CD4-positive, alpha-beta T cell (primary cell): Measurements from ENCODE around the gene SETBP1. TPM values are rescaled to one million over a fixed set of nuclear protein-coding genes. Genes with fewer than 3 reads are reported as not detected.

ENCODE experiments used
- ATAC-seq: fragments of 200-7000 bp; cut with Tn5 transposase; one replicate; pipeline ENCODE4 v1.10.0; 2022; ENCODE audit warnings: mild to moderate bottlenecking; ENCODE audit not compliant: poor library complexity
- CTCF ChIA-PET: fragments of 350-600 bp; sonication (Branson Sonifier 250); formaldehyde crosslinking; loops from one replicate; lab custom pipeline; 2021; ENCODE audit warnings: antibody characterized with exemption, inconsistent platforms; lab: Charles Lee
- POLR2A ChIA-PET: fragments of 350-600 bp; sonication (Branson Sonifier 250); formaldehyde crosslinking; loops from one replicate; lab custom pipeline; 2021; ENCODE audit warnings: antibody characterized with exemption, inconsistent platforms; lab: Charles Lee
- DNase-seq, 14 experiments: peaks; one replicate each; pipeline ENCODE4 v3.0.0-alpha.2; 2013 to 2020; ENCODE audit warnings: mixed read lengths in 2 of 14
- H3K27ac ChIP-seq, 2 donors: one replicate each; pipeline versions ENCODE4 v1.5.1 to v1.7.0; 2013; ENCODE audit warnings: low read length in 2 of 2, low read depth in 1 of 2, mild to moderate bottlenecking in 1 of 2
- H3K27me3 ChIP-seq, 2 experiments: 1 replicate in 1 of 2; 2 replicates in 1 of 2; pipeline versions ENCODE4 v1.6.1 to v1.7.0; 2013; ENCODE audit warnings: low read length in 2 of 2, control low read depth in 1 of 2, mild to moderate bottlenecking in 1 of 2, moderate library complexity in 1 of 2; ENCODE audit not compliant: insufficient read depth in 2 of 2, control insufficient read depth in 1 of 2
- H3K36me3 ChIP-seq: one replicate; pipeline ENCODE4 v1.6.1; 2013; ENCODE audit warnings: low read length, control low read depth; ENCODE audit not compliant: insufficient read depth
- H3K4me1 ChIP-seq: one replicate; pipeline ENCODE4 v1.6.1; 2013; ENCODE audit warnings: low read length, control low read depth; ENCODE audit not compliant: insufficient read depth
- H3K4me3 ChIP-seq: one replicate; pipeline ENCODE4 v1.5.1; 2013; ENCODE audit warnings: mild to moderate bottlenecking, low read length, moderate library complexity
- H3K9me3 ChIP-seq, 2 experiments: 1 replicate in 1 of 2; 2 replicates in 1 of 2; pipeline versions ENCODE4 v1.6.1 to v1.7.0; 2013; ENCODE audit warnings: low read length in 2 of 2, mild to moderate bottlenecking in 2 of 2, control low read depth in 1 of 2, moderate library complexity in 1 of 2; ENCODE audit not compliant: control insufficient read depth in 1 of 2, insufficient read depth in 1 of 2
- H3K27ac Mint-ChIP-seq: one replicate; pipeline ENCODE4 v1.8.0; 2020; ENCODE audit warnings: mixed read lengths
- H3K27me3 Mint-ChIP-seq: one replicate; pipeline ENCODE4 v1.8.0; 2021; ENCODE audit warnings: mixed read lengths
- H3K36me3 Mint-ChIP-seq: one replicate; pipeline ENCODE4 v1.8.0; 2021; ENCODE audit warnings: low read depth, mixed read lengths
- H3K4me1 Mint-ChIP-seq: one replicate; pipeline ENCODE4 v1.8.0; 2021; ENCODE audit warnings: low read depth, mixed read lengths
- H3K4me3 Mint-ChIP-seq: one replicate; pipeline ENCODE4 v1.8.0; 2020; ENCODE audit warnings: mild to moderate bottlenecking, mixed read lengths
- H3K9me3 Mint-ChIP-seq: one replicate; pipeline ENCODE4 v1.8.0; 2020; ENCODE audit warnings: mixed read lengths
- CTCF ChIP-seq: fragments of 200-600 bp; IDR thresholded peaks from one replicate; pipeline ENCODE4 v1.8.0; 2022; ENCODE audit warnings: antibody characterized with exemption, mild to moderate bottlenecking
- intact Hi-C, 2 experiments: fragments of 100-400 bp; cut with DNase I in 1 of 2; cut with micrococcal nuclease in 1 of 2; formaldehyde crosslinking; loops; one replicate each; pipeline versions ENCODE4 v1.15.1 to v1.9.0; 2023 to 2025; cut with DNase I, micrococcal nuclease
- total RNA-seq, 174 experiments: library from RNA in 2 of 174; stranded (reverse) in 2 of 174; gene quantifications; one replicate each; pipeline ENCODE4 v1.2.3 and lab custom pipeline; 2021 to 2026

SETBP1 gene
- total RNA-seq, 2 experiments from 2014 or later: 0.25 to 0.41 TPM

- ChIA-PET POLR2A (no interaction called here), CTCF (no interaction called here)
- ATAC-seq: no peak
- Histone ChIP-seq H3K36me3 (no peaks in the 10 kb centered on the region), H3K4me3 (no peak overlapping the region), H3K27ac (no peak overlapping the region), H3K4me1 (no peaks in the 10 kb centered on the region), H3K27me3 (no peaks in the 10 kb centered on the region), H3K9me3 (no peaks in the 10 kb centered on the region)
- no peak for DNase-seq
- no peaks in the 10 kb centered on the region for H3K27me3 Mint-ChIP-seq
- no peaks in the 10 kb centered on the region for H3K9me3 Mint-ChIP-seq
- no peak overlapping the region for H3K4me3 Mint-ChIP-seq
- TF ChIP-seq CTCF: no peak
- H3K36me3 Mint-ChIP-seq: no peaks in the 10 kb centered on the region
- intact Hi-C loops: no loop called here
- H3K27ac Mint-ChIP-seq: no peak overlapping the region
- H3K4me1 Mint-ChIP-seq: no peaks in the 10 kb centered on the region
Measured at GRCh38 chr18:44826418-44827259, 146.0 kb downstream of the SETBP1 start.

GRCh38 chr18:44828080-44828479, 147.4 kb downstream of the SETBP1 start:
- no peaks in the 10 kb centered on the region for H3K4me1 Mint-ChIP-seq
- Histone ChIP-seq H3K27me3 (no peaks in the 10 kb centered on the region), H3K9me3 (no peaks in the 10 kb centered on the region), H3K36me3 (no peaks in the 10 kb centered on the region), H3K4me3 (no peak overlapping the region), H3K4me1 (no peaks in the 10 kb centered on the region), H3K27ac (no peak overlapping the region)
- no peaks in the 10 kb centered on the region for H3K27me3 Mint-ChIP-seq
- no peaks in the 10 kb centered on the region for H3K36me3 Mint-ChIP-seq
- ATAC-seq: no peak
- DNase-seq: no peak
- POLR2A ChIA-PET: no interaction called here
- H3K27ac Mint-ChIP-seq: no peak overlapping the region
- TF ChIP-seq CTCF: no peak
- CTCF ChIA-PET: no interaction called here
- no peak overlapping the region for H3K4me3 Mint-ChIP-seq
- intact Hi-C loops: no loop called here
- H3K9me3 Mint-ChIP-seq: no peaks in the 10 kb centered on the region

GRCh38 chr18:44830581-44830980, 149.9 kb downstream of the SETBP1 start:
- Mint-ChIP-seq H3K27ac (no peak overlapping the region), H3K4me1 (no peaks in the 10 kb centered on the region), H3K36me3 (no peaks in the 10 kb centered on the region), H3K4me3 (no peak overlapping the region), H3K27me3 (no peaks in the 10 kb centered on the region), H3K9me3 (no peaks in the 10 kb centered on the region)
- DNase-seq: no peak
- H3K4me3 ChIP-seq: no peak overlapping the region
- no peaks in the 10 kb centered on the region for H3K4me1 ChIP-seq
- H3K27ac ChIP-seq: no peak overlapping the region
- ChIA-PET CTCF (no interaction called here), POLR2A (interaction anchor here (0.5 kb wide), 1 partner anchor 318 kb away, joined by 4 read pairs; no protein-coding TSS in a partner anchor)
- no peak for ATAC-seq
- intact Hi-C loops: no loop called here
- no peak for TF ChIP-seq CTCF
- no peaks in the 10 kb centered on the region for H3K36me3 ChIP-seq
- H3K27me3 ChIP-seq: no peaks in the 10 kb centered on the region
- H3K9me3 ChIP-seq: no peaks in the 10 kb centered on the region
